22Rv1 (cell line): ENCODE results near the gene IRF4.

Experiments
- H3K27ac ChIP-seq: fragments of 450-650 bp; 2 replicates; pipeline ENCODE4 v1.5.1; 2017
- CTCF ChIP-seq: fragments of 450-650 bp; IDR thresholded peaks from 2 replicates; pipeline ENCODE4 v1.5.1; 2017; ENCODE audit warnings: mild to moderate bottlenecking
- ZFX ChIP-seq: fragments of 450-650 bp; IDR thresholded peaks from 2 replicates; pipeline ENCODE4 v1.6.1; 2017; ENCODE audit warnings: antibody characterized with exemption, borderline replicate concordance

Gene IRF4

GRCh38 chr6:435441-436307 is 44.1 kb downstream of the IRF4 start:
- TF ChIP-seq CTCF: no peak
- no peak for TF ChIP-seq ZFX
- H3K27ac ChIP-seq: no peak overlapping the region

- TF ChIP-seq ZFX (no peak), CTCF (no peak)
- no peak overlapping the region for H3K27ac ChIP-seq
These were observed 44.9 kb downstream of the IRF4 start for GRCh38 chr6:436308-437036.

GRCh38 chr6:437037-437392 is 45.5 kb downstream of the IRF4 start:
- no peak for TF ChIP-seq CTCF
- no peak for TF ChIP-seq ZFX
- no peak overlapping the region for H3K27ac ChIP-seq

DNA sequence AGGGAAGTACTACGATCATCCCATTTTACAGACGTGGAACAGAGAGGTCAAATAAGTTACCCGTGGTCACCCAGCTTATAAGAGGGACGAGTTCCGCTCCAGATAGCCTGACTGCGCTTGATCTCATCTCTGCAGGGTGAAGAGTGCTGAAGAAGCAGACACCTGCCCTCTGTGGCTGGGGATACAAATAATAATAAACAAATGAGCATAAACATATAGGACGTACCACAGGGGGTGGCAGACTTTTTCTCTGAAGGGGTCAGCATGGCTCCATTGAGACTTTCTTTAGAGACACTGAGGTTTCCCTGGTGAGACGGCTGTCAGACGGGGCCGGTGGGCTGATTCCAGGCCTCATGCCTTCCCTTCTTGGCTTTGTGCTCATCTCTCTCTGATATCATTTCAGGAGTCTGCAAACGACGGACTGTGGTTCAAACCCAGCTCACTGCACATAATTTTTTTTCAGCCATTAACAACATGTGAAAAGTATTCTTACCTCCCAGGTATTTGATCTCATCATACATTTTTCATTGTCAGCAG is 47.1 kb downstream of the IRF4 start:
- no peak overlapping the region for H3K27ac ChIP-seq
- no peak for TF ChIP-seq CTCF
- TF ChIP-seq ZFX: no peak

DNA sequence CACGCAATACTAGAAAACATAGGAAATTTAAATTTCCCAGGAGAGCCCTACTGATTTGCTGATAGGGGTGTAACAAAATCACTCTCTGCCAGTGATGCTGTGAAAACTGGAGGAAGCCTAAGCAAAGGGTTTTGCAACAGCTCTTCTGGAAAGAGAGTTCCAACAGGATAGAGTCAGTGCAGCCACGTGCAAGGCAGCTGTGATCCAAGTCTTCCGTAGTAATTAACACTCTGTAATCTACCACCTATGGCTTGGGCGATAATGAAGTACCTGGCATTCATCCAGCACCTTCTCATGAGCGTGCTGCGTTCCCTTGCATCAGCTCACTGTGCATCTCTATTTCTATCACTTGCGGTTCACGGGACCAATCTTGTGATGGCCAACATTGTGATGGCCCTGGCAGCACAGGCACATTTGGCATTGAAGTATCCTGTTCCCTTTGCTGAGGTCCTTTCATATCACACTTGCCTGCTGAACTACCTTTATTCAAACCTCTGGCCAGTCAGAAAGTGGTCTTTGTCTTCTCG is 48.2 kb downstream of the IRF4 start:
- TF ChIP-seq ZFX (no peak), CTCF (no peak)
- no peak overlapping the region for H3K27ac ChIP-seq

DNA sequence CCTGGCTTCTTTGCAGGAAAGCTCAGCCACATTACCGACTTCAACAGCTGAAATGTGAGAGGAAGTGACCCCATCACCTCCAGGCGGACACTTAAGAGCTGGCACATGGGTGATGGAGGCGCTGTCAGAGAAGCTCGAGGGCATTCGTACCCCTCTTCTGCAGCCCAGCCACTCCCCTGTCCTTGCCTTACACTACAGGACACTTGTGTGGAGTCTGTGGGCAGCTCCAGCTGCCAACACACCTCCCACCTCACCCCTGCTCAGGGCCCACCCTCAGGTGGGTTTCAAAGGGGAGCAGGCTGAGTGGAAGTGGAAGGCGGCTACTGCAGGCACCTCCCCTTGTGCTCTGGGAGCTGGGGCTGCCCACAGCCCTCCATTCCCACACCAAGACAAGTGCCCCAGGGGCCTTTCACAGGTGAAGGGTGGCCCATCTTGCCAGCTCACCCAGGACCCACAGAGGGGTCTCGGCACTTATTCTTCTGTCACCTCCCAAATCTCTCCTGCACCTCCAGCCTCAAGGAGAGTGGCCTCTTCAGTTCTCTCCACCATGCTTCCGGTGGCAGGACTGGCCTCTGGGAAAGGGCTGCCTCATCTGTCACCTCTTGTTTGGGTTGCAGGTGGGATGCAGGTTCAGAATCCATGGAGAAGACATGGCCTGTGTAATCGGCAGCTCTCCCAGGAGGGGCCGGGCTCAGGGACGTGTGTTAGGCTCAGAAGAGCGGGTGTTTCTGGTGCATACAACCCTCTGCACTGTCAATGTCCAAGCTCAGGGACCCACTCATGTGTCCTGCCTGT is 49.8 kb downstream of the IRF4 start:
- TF ChIP-seq ZFX (no peak), CTCF (no peak)
- H3K27ac ChIP-seq: no peak overlapping the region
